Central memory CD8-positive, alpha-beta T cell (primary cell): ENCODE data around the gene HOXC5.

ENCODE experiments used
- ATAC-seq: fragments of 150-1000 bp; cut with Tn5 transposase; replicated peaks from 2 replicates; pipeline ENCODE4 v1.10.0; 2022; ENCODE audit warnings: mild to moderate bottlenecking, moderate FRiP score, moderate number of reproducible peaks; ENCODE audit not compliant: poor library complexity, severe bottlenecking; ENCODE audit errors: extremely low read depth
- DNase-seq, 2 donors: peaks; one replicate each; pipeline ENCODE4 v3.0.0; 2021; ENCODE audit warnings: low spot score in 2 of 2
- H3K27ac Mint-ChIP-seq: one replicate; pipeline ENCODE4 v1.8.0; 2022; ENCODE audit warnings: low read depth, mild to moderate bottlenecking, moderate library complexity, mixed read lengths
- H3K27me3 Mint-ChIP-seq: one replicate; pipeline ENCODE4 v1.8.0; 2022; ENCODE audit warnings: mixed read lengths
- H3K36me3 Mint-ChIP-seq: one replicate; pipeline ENCODE4 v1.8.0; 2022; ENCODE audit warnings: mild to moderate bottlenecking, moderate library complexity, mixed read lengths; ENCODE audit not compliant: insufficient read depth
- H3K4me1 Mint-ChIP-seq: one replicate; pipeline ENCODE4 v1.8.0; 2022; ENCODE audit warnings: mixed read lengths
- H3K4me3 Mint-ChIP-seq: one replicate; pipeline ENCODE4 v1.8.0; 2022; ENCODE audit warnings: mild to moderate bottlenecking, moderate library complexity, mixed read lengths
- H3K9me3 Mint-ChIP-seq: one replicate; pipeline ENCODE4 v1.8.0; 2022; ENCODE audit warnings: mixed read lengths

Gene HOXC5

DNA sequence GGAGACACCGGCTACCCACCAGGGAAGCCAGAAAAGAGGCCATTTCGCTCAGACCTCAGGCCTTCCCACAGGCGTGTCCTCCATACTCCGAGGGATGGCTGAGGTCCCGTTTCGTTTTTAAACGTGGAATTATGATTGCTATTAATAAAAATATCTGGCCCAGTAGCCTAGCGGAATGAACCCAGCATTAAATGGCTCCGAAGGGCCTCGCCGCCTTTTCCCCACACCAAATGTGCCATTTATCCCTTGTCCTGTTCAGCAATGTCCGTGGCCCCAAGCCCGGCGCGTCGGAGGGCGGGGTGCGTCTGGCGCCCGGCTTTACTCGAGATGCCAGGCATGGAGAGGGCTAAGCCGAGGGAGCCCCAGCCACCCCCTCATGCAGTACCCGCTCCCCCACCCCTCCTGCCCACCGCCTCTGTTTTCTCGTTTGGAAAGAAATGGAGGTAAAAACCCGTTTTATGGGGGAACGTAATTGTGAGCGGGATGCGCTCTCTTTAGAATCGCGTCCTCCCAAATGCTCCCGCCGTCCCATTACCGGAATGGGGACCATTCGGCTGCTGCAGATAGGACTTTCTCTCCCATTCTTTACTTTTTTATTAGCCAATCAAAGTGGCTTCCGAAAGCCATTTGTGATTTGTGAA lies 18.4 kb upstream of the HOXC5 start:
- Mint-ChIP-seq H3K27me3 (peaks cover 62% of the 10 kb centered on the region), H3K4me3 (peak overlapping the region; percentile 20)
- DNase-seq = no peak

DNA sequence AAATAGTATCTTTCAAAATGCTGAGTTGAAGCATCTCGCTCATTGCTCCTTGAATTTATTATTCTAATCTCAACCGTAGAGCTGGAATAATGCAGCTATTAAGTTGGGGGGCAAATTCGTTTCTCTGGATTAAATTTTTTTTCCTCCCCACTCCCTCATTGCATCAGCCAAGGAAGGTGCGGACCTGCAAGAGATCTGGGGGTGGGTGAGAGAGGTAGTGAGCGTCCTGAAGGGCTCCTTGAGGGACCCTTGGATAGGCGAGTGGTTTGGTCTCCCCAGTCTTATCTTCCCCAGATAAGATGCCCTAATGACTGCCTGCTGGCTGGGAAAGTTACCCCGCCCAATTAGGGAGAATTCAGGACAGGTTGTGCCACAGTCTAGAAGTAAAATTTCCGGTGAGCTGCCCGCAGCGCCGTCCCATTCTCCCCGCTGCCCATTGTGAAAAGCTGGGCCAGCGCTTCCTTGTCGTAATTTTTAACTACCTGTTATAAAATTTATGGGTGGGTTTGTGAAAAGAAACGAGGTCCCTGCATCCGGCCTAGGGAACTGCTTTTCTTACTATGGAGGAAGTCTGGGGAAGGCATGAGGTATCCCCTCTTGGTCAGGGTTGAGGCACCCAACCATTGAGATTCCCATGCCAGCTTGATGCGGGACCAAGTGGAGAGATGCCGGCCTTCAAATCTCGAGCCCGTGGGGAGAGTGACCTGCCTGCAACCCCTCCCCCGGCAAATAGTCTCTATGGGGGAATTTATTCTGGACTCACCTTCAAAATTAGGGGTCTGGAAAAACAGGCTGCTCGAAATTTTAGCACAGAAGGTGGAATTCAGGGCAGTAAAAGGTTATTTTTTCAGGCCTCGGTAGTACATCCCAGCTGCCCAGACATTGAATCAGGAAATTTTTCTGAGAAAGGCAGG lies 17.6 kb upstream of the HOXC5 start:
- H3K4me1 Mint-ChIP-seq = peaks cover 43% of the 10 kb centered on the region
- peak overlapping the region; percentile 20 for H3K4me3 Mint-ChIP-seq

More for the DNA sequence above, 18.4 kb upstream of the HOXC5 start:
- H3K27ac Mint-ChIP-seq = peak overlapping the region; percentile 93
- ATAC-seq = no peak
- H3K4me1 Mint-ChIP-seq = peaks cover 42% of the 10 kb centered on the region
- peaks cover 15% of the 10 kb centered on the region for H3K36me3 Mint-ChIP-seq
- no peaks in the 10 kb centered on the region for H3K9me3 Mint-ChIP-seq

GRCh38 chr12:54016051-54016450 lies 16.8 kb upstream of the HOXC5 start:
- H3K4me3 Mint-ChIP-seq = no peak overlapping the region
- peaks cover 49% of the 10 kb centered on the region for H3K27me3 Mint-ChIP-seq
- H3K9me3 Mint-ChIP-seq = no peaks in the 10 kb centered on the region
- DNase-seq (no peak), ATAC-seq (no peak)
- H3K4me1 Mint-ChIP-seq = peaks cover 40% of the 10 kb centered on the region
- peaks cover 15% of the 10 kb centered on the region for H3K36me3 Mint-ChIP-seq
- H3K27ac Mint-ChIP-seq = no peak overlapping the region

More for the DNA sequence above, 17.6 kb upstream of the HOXC5 start:
- Mint-ChIP-seq H3K27me3 (peaks cover 54% of the 10 kb centered on the region), H3K36me3 (peaks cover 15% of the 10 kb centered on the region), H3K9me3 (no peaks in the 10 kb centered on the region), H3K27ac (no peak overlapping the region)
- DNase-seq = no peak
- ATAC-seq = no peak

DNA sequence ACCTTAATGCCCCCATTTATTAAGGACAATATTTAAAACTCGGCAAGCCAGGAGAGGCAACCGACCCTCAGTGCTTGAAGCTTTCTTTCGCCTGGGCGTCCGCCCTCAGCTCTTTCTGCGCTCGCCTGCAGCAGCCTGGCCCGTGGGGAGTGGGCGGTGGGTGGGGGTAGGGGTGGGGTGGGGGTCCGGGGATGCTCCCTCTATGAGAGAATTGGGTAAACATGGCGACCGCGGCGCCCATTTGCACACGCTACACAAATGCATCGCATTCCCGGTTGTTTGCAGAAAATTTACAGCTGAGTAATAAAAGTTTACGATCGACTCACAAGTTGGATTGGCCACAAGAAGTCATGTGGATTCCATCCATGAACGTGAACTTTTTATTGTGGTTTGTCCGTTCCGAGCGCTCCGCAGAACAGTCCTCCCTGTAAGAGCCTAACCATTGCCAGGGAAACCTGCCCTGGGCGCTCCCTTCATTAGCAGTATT lies 16.3 kb upstream of the HOXC5 start:
- peak overlapping the region; percentile 81 for H3K4me3 Mint-ChIP-seq
- peaks cover 49% of the 10 kb centered on the region for H3K27me3 Mint-ChIP-seq
- no peak for DNase-seq
- H3K36me3 Mint-ChIP-seq = peaks cover 15% of the 10 kb centered on the region
- H3K4me1 Mint-ChIP-seq = peaks cover 35% of the 10 kb centered on the region
- no peaks in the 10 kb centered on the region for H3K9me3 Mint-ChIP-seq
- no peak overlapping the region for H3K27ac Mint-ChIP-seq
- no peak for ATAC-seq

DNA sequence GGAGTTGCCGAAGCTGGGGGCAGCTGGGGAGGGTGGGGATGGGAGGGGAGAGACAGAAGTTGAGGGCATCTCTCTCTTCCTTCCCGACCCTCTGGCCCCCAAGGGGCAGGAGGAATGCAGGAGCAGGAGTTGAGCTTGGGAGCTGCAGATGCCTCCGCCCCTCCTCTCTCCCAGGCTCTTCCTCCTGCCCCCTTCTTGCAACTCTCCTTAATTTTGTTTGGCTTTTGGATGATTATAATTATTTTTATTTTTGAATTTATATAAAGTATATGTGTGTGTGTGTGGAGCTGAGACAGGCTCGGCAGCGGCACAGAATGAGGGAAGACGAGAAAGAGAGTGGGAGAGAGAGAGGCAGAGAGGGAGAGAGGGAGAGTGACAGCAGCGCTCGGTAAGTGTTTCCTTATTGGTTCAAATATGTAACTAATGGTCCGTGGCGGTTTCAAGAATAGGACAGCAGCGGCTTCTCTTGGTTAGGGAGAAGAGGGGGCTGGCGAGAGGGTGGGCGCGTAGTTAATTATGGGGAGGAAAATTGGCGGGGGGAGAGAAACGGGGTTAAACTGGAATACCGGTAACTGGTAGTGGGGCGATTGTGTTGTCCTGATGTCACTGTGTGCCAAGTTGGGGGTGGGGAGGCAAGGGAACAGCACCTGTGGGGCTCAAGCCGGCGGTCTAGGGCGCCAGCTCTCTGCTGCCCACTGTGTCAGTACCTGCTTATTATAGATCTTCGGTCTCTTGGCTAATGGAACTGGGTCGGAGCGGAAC lies 15.6 kb upstream of the HOXC5 start:
- peaks cover 15% of the 10 kb centered on the region for H3K36me3 Mint-ChIP-seq
- ATAC-seq (peak; percentile 40), DNase-seq (no peak)
- peaks cover 49% of the 10 kb centered on the region for H3K27me3 Mint-ChIP-seq
- H3K27ac Mint-ChIP-seq = peak overlapping the region; percentile 83
- H3K9me3 Mint-ChIP-seq = no peaks in the 10 kb centered on the region
- peaks cover 31% of the 10 kb centered on the region for H3K4me1 Mint-ChIP-seq
- H3K4me3 Mint-ChIP-seq = peak overlapping the region; percentile 81

- H3K27ac Mint-ChIP-seq = peak overlapping the region; percentile 83
- H3K4me1 Mint-ChIP-seq = peaks cover 31% of the 10 kb centered on the region
- peaks cover 49% of the 10 kb centered on the region for H3K27me3 Mint-ChIP-seq
- H3K4me3 Mint-ChIP-seq = peak overlapping the region; percentile 81
- no peaks in the 10 kb centered on the region for H3K9me3 Mint-ChIP-seq
- ATAC-seq (peak; percentile 92), DNase-seq (peak; percentile 59 to 84)
- peaks cover 15% of the 10 kb centered on the region for H3K36me3 Mint-ChIP-seq
Measured at GRCh38 chr12:54017878-54018467, 14.9 kb upstream of the HOXC5 start.

DNA sequence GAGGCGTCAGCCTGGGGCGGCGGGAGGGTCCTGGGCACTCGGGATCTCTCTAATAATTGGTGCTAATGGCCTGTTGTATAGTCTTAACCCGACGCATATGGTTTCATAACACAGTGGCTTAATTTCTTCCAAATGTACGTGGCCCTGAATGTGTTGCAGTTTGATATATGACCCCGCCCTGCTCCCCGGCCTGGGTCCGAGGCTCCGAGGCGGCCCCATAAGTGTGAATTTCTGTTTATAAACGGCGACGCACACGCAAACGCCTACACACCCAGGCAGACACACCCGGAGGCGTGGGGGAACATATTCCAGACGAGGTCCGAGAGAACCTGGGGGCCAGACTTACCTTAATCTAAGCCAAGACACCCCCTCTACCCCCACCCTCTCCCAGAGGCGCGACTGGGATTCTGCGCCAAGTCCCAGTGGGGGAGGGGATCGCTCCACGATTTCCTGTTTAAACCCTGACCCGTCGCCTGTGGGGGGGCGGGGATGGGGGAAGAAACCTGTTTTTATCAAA lies 14.3 kb upstream of the HOXC5 start:
- ATAC-seq (no peak), DNase-seq (no peak)
- Mint-ChIP-seq H3K27me3 (peaks cover 49% of the 10 kb centered on the region), H3K27ac (peak overlapping the region; percentile 83), H3K36me3 (peaks cover 15% of the 10 kb centered on the region), H3K4me1 (peaks cover 31% of the 10 kb centered on the region), H3K9me3 (no peaks in the 10 kb centered on the region), H3K4me3 (peak overlapping the region; percentile 81)

DNA sequence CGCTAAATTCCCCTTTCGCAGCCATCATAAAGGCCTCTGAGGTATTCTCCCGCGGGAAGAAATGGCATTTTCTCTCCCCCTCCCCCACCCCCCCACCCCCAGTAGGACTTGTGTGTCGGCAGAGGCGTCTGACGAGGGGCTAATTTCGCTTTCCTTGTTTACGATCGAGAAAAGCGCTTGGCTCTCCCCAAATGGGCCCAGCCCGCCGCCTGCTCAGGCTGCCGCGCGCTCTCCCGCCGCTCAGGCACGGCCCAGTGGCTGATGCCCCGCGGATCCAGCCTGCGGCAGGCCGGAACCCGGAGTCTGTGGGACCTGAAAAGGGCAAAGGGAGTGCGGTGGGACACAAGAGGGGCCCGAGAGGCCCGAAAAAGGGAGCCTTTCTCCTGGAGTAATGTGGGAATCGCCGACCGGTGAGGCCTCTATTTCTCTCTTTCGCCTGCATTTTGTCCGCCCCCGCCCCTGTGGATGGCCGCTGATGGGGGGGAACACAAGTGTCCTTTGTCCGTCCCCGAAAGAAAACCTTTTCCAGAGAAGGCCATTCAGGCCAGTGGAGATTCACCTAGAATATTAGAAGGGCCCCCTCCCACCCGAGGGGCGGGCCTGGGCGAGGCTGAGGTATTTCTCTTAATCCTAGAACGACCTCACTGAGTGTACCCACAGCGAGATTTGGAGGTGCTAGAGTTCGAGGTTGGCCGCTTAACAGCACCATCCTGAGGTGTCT lies 13.6 kb upstream of the HOXC5 start:
- H3K4me3 Mint-ChIP-seq = no peak overlapping the region
- ATAC-seq (no peak), DNase-seq (no peak)
- peak overlapping the region; percentile 3 for H3K27ac Mint-ChIP-seq
- H3K9me3 Mint-ChIP-seq = no peaks in the 10 kb centered on the region
- peaks cover 12% of the 10 kb centered on the region for H3K36me3 Mint-ChIP-seq
- H3K27me3 Mint-ChIP-seq = peaks cover 49% of the 10 kb centered on the region
- H3K4me1 Mint-ChIP-seq = peaks cover 31% of the 10 kb centered on the region

DNA sequence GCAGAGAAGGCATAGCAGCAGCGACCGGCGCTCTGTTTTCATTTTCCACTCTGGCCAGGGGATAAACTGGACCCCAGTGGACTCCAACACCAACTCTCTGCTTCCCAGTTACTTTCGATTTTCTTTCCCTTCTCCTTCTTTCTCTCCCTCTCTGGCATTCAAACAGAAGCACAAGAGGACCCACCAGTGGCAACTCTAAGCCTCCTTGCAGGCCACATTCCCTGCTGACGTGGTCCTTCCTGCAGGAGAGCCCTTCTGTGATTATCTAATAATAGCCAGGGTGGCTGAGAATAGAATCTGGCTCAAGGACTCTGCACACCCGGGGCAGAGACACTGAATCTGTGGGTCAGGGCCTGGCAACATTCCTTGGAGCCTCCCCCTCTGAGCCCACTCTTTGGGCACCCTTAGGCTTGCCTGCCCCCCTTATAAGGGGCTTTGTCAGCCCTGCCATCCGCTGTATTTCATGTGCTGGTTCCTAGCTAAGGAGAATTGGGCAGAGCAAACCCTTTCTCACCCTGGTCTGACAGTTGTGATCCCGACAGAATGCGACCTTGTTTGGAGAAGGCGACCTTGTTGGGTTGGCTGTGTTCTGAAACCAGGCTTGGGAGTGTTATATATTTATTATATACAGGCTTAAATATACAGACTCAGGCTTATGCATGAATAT lies 12.8 kb upstream of the HOXC5 start:
- no peak for ATAC-seq
- Mint-ChIP-seq H3K9me3 (no peaks in the 10 kb centered on the region), H3K27me3 (peaks cover 48% of the 10 kb centered on the region), H3K27ac (peak overlapping the region; percentile 3), H3K36me3 (peaks cover 7% of the 10 kb centered on the region), H3K4me1 (peaks cover 25% of the 10 kb centered on the region), H3K4me3 (peak overlapping the region; percentile 8)
- no peak for DNase-seq

- H3K27ac Mint-ChIP-seq = no peak overlapping the region
- H3K9me3 Mint-ChIP-seq = no peaks in the 10 kb centered on the region
- ATAC-seq = no peak
- no peak for DNase-seq
- peaks cover 49% of the 10 kb centered on the region for H3K27me3 Mint-ChIP-seq
- peaks cover 7% of the 10 kb centered on the region for H3K36me3 Mint-ChIP-seq
- peaks cover 23% of the 10 kb centered on the region for H3K4me1 Mint-ChIP-seq
- H3K4me3 Mint-ChIP-seq = no peak overlapping the region
Measured at GRCh38 chr12:54020591-54021405, 12.1 kb upstream of the HOXC5 start.
